ENCODE measurements around the gene SMURF1. TPM values are rescaled to one million over a fixed set of nuclear protein-coding genes. Genes with fewer than 3 reads are reported as not detected.
A peak's percentile ranks its signal among the peaks of the same experiment; 100 is the strongest.

The SMURF1 gene
- total RNA-seq, 1 donor = 22.6 TPM

- TF ChIP-seq CTCF (IDR thresholded peaks at IDR 0.05; ENCODE audit: insufficient read depth, low read length) = no peak
- no peak for DNase-seq (ENCODE audit: low read depth)
- no peak overlapping the region for H3K4me3 ChIP-seq (ENCODE audit: low read depth, low read length)
These were observed 30.9 kb downstream of the SMURF1 start for GRCh38 chr7:99112979-99113378.

GRCh38 chr7:99112097-99112496 is 31.8 kb downstream of the SMURF1 start:
- no peak for DNase-seq (ENCODE audit: low read depth)
- H3K4me3 ChIP-seq (ENCODE audit: low read depth, low read length) = no peak overlapping the region
- no peak for TF ChIP-seq CTCF (IDR thresholded peaks at IDR 0.05; ENCODE audit: insufficient read depth, low read length)

DNA sequence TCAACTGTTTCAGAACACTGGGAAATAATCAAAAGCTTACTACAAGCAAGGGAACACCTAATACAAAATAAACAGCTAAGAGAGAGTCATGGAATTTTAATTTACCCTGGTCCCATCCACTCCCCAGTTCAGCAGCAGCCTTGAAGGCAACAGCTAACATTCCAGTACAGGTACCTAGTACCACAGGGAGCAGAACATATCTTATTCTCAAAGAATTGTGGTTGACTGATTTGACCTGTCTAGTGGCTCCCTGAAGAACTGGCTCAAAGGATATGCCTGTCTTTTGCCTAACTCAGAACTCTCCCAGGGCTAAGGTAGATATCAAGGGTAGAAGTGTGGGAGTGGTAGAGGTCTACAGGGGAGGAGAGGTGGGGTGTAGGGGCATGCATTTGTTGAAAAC is 32.3 kb downstream of the SMURF1 start:
- no peak for DNase-seq (ENCODE audit: low read depth)
- TF ChIP-seq CTCF (IDR thresholded peaks at IDR 0.05; ENCODE audit: insufficient read depth, low read length) = no peak
- no peak overlapping the region for H3K4me3 ChIP-seq (ENCODE audit: low read depth, low read length)

DNA sequence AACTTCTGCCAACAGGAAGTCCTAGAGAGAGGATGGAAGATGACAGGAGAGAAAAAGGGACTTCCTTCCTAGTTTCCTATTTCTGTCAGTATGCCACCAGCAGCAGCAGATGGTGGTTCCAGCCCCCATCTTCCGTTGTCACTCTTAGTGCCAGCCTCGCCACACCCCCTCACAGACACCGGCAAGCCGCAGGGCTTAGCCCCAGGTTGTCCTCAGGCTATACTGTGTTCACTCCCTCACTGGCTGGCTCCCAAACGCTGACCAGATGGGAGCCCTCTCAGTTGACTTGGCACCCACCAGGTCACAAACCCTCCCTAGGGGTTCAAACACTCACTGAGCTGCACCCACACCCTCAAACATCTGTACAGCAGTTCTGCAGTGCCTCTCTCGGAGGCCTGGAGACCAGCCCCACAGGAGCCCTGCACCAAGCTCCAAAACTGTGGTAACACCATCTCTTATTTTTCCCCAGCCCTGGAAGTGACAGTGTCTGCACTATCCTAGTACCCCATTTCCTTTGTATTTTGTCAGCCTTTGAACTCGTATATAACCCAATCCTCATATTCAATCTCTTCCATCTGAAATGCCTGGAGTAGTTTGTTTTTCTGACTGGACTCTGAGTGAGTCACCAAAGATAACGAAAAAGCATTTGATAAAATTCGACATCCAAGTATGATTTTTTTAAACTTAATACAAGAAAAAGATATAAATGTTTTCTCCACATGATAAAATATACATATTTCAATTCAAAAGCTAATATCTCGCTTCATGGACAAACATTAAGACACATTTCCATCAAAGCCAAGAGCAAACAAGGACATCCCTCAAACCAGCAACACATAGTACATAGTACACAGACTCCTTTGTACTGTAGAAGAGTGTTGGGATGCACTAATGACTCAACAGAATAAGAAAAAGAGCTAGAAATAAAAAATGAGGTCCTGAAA is 34.5 kb downstream of the SMURF1 start:
- peak overlapping the region; percentile 36 for H3K4me3 ChIP-seq (ENCODE audit: low read depth, low read length)
- peak; percentile 74 for DNase-seq (ENCODE audit: low read depth)
- TF ChIP-seq CTCF (IDR thresholded peaks at IDR 0.05; ENCODE audit: insufficient read depth, low read length) = no peak

DNA sequence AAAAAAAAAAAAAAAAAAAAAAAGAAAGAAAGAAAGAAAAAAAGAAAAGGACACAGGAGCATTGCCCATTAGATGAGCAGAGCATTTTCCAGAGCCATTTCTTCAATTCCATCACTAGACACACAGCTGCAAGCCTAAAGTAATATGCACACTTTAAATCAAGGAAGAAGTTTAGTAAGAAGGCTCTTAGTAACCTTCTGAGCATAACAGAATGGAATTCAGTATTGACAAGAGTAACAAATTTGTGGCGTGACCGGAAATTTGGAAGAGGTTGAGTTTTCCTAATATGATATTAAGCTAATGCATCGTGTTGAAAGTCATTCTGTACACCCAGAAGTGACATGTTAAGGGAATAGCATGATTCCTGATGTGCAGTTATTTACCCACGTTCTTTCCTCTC is 35.3 kb downstream of the SMURF1 start:
- peak; percentile 71 for DNase-seq (ENCODE audit: low read depth)
- peak overlapping the region; percentile 36 for H3K4me3 ChIP-seq (ENCODE audit: low read depth, low read length)
- no peak for TF ChIP-seq CTCF (IDR thresholded peaks at IDR 0.05; ENCODE audit: insufficient read depth, low read length)

DNA sequence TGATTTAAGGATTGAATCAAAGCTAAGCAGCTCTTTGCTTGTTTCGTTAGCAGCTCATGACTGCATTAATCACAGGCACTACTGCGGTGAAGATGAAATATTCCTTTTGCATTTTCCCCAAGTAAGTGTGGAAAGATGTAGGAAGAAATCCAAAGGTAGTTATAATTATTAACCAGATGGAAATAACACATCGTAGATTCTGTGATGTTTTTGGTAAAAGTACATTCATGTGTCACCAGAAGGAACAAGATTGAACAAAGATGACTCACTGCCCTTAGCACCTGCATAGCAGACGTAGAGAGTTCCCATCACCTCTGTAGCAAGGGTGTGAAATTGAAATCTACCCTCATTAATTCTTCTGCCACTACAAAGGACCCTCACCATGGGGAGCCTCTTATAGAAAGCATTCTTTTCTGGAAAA is 37.1 kb downstream of the SMURF1 start:
- no peak overlapping the region for H3K4me3 ChIP-seq (ENCODE audit: low read depth, low read length)
- no peak for DNase-seq (ENCODE audit: low read depth)
- no peak for TF ChIP-seq CTCF (IDR thresholded peaks at IDR 0.05; ENCODE audit: insufficient read depth, low read length)

Data from fibroblast of the aortic adventitia (primary cell).